ENCODE data around the gene ZNF462. TPM values are rescaled to one million over a fixed set of nuclear protein-coding genes. Genes with fewer than 3 reads are reported as not detected.
A peak's percentile ranks its signal among the peaks of the same experiment; 100 is the strongest.
"Not testable (repeated sequence)": the region's sequence is repeated elsewhere in the genome, so short reads cannot be mapped to it uniquely, and the experiment has no call there.

ZNF462 gene, protein sequence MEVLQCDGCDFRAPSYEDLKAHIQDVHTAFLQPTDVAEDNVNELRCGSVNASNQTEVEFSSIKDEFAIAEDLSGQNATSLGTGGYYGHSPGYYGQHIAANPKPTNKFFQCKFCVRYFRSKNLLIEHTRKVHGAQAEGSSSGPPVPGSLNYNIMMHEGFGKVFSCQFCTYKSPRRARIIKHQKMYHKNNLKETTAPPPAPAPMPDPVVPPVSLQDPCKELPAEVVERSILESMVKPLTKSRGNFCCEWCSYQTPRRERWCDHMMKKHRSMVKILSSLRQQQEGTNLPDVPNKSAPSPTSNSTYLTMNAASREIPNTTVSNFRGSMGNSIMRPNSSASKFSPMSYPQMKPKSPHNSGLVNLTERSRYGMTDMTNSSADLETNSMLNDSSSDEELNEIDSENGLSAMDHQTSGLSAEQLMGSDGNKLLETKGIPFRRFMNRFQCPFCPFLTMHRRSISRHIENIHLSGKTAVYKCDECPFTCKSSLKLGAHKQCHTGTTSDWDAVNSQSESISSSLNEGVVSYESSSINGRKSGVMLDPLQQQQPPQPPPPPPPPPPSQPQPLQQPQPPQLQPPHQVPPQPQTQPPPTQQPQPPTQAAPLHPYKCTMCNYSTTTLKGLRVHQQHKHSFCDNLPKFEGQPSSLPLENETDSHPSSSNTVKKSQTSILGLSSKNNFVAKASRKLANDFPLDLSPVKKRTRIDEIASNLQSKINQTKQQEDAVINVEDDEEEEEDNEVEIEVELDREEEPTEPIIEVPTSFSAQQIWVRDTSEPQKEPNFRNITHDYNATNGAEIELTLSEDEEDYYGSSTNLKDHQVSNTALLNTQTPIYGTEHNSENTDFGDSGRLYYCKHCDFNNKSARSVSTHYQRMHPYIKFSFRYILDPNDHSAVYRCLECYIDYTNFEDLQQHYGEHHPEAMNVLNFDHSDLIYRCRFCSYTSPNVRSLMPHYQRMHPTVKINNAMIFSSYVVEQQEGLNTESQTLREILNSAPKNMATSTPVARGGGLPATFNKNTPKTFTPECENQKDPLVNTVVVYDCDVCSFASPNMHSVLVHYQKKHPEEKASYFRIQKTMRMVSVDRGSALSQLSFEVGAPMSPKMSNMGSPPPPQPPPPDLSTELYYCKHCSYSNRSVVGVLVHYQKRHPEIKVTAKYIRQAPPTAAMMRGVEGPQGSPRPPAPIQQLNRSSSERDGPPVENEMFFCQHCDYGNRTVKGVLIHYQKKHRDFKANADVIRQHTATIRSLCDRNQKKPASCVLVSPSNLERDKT (N-terminal part only)
- 10 to 100 TPM; 23.0 to 35.8 (median 35.3) TPM for polyA plus RNA-seq (ENCODE audit: insufficient read length in 3 of 3)
- long read RNA-seq, donor 1: 0 reads
- long read RNA-seq, donor 2: 0 reads
- long read RNA-seq, donor 3: 0 reads
- long read RNA-seq, donor 4: 0 reads
- long read RNA-seq, donor 5: 0 reads
- long read RNA-seq, donor 6, full-length matches to known transcripts: 3 of 9 reads
- long read RNA-seq, donor 6, partial matches to known transcripts: 6 of 9 reads
- long read RNA-seq, donor 6, other reads (novel, unspliced or antisense): 0 of 9 reads
- long read RNA-seq, donor 7, full-length matches to known transcripts: 4 of 10 reads
- long read RNA-seq, donor 7, partial matches to known transcripts: 6 of 10 reads
- long read RNA-seq, donor 7, other reads (novel, unspliced or antisense): 0 of 10 reads
- long read RNA-seq, donor 8: 0 reads
- long read RNA-seq, donor 9: 0 reads
- long read RNA-seq, donor 10, partial matches to known transcripts: 6 of 7 reads
- long read RNA-seq, donor 10, other reads (novel, unspliced or antisense): 0 of 7 reads
- long read RNA-seq, donor 11, partial matches to known transcripts: 5 of 6 reads
- long read RNA-seq, donor 11, other reads (novel, unspliced or antisense): 0 of 6 reads
- long read RNA-seq, donor 12, full-length matches to known transcripts: 3 of 10 reads
- long read RNA-seq, donor 12, partial matches to known transcripts: 7 of 10 reads
- long read RNA-seq, donor 12, other reads (novel, unspliced or antisense): 0 of 10 reads
- long read RNA-seq, donor 13, full-length matches to known transcripts: 4 of 12 reads
- long read RNA-seq, donor 13, partial matches to known transcripts: 8 of 12 reads
- long read RNA-seq, donor 13, other reads (novel, unspliced or antisense): 0 of 12 reads
- long read RNA-seq, donor 14: 0 reads
- long read RNA-seq, donor 15, partial matches to known transcripts: 5 of 5 reads
- long read RNA-seq, donor 15, other reads (novel, unspliced or antisense): 0 of 5 reads
- long read RNA-seq, donor 16: 0 reads

DNA sequence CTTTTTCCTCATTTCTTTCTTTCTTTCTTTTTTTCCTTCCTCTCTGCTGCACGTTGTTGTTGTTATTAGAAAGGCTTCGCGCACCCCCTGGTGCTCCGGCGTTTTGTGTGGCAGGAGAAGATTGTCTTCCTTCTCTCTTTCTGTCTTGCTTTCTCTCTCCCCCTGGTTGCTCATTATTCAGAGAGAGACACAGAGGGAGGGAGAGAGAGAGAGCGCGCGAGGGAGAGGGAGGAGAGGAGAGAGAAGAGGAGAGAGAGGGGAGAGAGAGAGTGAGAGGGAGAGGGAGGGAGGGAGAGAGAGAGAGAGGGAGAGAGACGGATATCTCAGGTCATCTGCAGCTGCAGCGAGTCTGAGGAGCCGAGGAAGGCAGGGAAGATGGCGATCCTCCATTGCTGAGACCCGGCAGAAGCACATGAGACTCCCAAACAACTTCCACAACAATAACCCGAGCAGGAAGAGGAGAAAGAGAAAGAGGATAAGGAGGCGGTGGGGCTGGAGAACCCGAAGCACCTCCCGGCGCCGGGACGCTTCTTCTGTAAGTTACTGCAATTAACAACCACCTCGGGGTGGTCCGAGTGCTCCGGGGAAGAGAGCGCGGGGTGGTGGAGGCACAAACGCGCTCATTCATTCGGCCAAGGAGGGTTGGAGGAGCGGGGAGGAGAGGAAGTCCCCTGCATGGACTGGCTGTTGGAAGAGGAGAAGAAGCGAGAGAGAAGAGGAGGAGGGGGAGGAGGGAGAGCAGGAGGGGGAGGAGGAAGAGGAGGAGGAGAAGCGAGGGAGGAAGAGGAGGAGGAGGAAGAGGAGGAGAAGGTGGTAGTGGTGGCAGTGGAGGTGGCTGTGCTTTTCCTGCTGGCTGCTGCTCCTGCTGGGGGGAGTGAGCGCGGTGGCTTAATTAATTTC lies at the start of gene ZNF462:
Gene ZNF462 (plus strand): TSS at position 346 of the 900 bp plus-strand sequence. CDS start 60,218 bp downstream, outside the sequence.
- peak; percentile 78 for DNase-seq

DNA sequence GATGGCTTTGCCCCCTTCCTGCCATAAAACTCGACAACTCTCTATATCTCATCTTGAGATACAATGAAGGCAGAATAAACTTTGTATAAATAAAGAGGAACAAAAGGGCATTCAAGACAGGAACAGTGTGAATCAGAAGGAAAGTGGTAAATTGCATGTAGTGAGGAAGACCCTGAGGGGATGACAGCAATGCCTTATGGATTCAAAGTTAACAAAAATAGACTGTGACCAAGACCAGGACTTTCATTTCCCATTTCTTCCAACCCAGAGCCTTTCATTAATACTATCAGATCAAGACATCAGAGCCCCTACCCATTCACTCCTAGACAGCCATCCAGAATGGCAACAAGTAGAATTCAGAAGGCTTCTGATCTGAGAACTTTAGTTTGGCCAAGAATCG lies 46.4 kb upstream of the ZNF462 start:
- no peak for DNase-seq

GRCh38 chr9:106818034-106818433 lies 44.9 kb upstream of the ZNF462 start:
- DNase-seq: no peak

GRCh38 chr9:106820866-106821265 lies 42.1 kb upstream of the ZNF462 start:
- DNase-seq: no peak

DNA sequence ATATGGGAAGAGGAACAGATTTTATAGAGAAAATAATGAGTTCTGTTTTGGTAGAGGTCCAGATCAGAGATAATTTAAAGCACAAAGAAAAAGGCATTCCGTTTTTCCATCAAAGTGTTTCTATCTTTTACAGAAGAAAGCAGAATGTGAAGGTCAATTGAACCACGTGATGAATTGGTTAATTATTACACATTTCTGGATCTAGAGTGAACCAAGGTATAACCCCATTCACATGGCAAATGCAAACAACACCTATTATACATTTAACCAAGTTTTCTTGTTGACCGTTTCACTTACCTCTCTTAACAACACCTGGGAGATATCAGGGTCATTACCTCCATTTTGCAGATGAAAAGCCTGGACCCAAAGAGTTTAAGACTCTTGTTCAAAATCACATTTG lies 34.9 kb upstream of the ZNF462 start:
- no peak for DNase-seq

DNA sequence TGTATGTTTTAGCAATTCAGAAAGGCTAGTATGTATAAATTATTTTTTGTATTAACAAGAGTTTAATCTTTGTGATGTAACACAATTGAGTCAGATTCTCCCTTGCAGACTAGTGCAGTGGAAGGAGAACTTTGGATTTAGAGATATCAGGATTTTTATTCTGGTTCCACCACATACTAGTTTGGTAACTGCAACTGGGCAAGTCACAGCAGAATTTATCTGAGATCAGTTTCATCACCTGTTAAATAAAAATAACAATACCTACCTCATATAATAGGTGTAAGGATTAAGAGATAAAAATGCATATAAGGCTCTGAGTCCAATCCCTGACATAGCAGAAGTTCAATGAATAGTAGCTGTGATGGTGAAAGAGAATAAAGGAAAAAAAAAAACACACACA lies 34.0 kb upstream of the ZNF462 start:
- DNase-seq: no peak

DNA sequence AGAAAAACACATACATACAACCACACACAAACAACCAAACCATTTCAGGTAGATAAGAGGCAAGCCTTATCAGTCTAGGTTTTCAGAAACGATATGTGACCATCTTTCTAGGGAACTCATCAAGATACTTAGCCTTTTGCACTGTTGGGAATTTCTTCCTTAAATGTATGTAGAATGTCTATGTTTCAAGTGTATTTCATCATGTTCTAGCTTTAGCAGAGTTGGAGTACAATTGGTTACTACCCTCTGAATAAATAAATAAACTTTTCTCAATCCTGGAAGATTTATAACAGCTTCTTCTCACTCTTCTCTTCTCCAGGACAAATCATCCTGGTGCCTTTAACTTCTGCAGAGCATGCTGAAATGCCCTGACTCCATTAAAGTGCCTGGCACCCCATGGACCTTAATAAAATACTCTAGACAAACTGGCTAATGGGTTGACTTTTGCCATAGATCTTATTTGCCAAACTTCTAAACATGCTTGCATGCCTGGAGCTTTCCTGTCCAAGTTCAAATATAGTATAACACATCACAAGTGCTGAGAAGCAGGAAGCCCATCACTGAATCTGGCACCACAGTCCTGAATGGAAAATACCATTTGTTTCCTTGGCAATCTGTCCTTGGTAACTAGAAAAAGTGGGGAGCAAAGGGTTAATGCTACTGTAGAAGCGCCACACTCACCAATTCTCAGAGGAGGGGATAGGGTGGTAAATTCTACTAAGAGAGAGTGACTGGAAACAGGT lies 33.1 kb upstream of the ZNF462 start:
- DNase-seq: no peak

GRCh38 chr9:106830527-106831150 lies 32.3 kb upstream of the ZNF462 start:
- no peak for DNase-seq

DNA sequence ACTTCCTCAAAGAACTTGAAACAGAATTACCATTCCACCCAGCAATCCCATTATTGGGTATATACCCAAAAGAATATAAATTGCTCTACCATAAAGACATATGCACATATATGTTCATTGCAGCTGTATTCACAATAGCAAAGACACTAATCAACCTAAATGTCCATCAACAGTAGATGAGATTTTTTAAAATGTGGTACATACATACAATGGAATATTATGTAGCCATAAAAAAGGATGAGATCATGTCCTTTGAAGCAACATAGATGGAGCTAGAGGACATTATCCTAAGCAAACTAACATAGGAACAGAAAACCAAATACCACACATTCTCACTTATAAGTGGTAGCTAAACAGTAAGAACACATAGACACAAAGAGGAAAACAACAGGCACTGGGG lies 28.1 kb upstream of the ZNF462 start:
- DNase-seq: no peak

GRCh38 chr9:106835840-106836239 lies 27.1 kb upstream of the ZNF462 start:
- DNase-seq: no peak

- no peak for DNase-seq
These were observed 19.6 kb upstream of the ZNF462 start for GRCh38 chr9:106843371-106843770.

- no peak for DNase-seq
These were observed 16.7 kb upstream of the ZNF462 start for GRCh38 chr9:106846307-106846706.

DNA sequence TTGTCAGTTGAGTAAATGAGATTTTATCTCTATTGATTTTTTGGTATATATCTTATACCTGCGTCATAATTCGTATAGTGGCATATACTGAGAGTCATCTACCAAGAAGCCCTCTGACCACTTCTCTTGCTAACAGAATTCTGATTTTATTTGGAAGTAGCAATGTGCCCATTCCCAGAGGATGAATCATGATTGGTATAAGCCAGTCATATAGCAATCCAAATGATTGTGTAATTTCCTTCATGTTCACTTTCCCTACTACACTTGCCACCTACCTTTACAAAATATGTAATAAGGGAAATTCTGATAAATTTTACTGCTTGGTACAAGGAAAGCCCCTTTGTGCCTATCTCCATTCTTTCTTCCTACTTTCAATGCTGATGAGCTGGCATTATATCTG lies 16.1 kb upstream of the ZNF462 start:
- no peak for DNase-seq

DNA sequence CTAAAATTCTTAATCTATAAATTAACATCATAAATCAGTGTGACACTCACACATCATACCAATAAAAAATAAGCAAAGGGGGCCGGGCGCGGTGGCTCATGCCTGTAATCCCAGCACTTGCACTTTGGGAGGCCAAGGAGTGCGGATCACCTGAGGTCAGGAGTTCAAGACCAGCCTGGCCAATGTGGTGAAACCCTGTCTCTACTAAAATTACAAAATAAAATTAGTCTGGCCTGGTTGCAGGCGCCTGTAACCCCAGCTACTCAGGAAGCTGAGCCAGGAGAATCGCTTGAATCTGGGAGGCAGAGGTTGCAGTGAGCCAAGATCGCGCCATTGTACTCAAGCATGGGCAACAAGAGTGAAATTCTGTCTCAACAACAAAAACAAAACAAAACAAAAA lies 11.3 kb upstream of the ZNF462 start:
- not testable (repeated sequence) for DNase-seq

DNA sequence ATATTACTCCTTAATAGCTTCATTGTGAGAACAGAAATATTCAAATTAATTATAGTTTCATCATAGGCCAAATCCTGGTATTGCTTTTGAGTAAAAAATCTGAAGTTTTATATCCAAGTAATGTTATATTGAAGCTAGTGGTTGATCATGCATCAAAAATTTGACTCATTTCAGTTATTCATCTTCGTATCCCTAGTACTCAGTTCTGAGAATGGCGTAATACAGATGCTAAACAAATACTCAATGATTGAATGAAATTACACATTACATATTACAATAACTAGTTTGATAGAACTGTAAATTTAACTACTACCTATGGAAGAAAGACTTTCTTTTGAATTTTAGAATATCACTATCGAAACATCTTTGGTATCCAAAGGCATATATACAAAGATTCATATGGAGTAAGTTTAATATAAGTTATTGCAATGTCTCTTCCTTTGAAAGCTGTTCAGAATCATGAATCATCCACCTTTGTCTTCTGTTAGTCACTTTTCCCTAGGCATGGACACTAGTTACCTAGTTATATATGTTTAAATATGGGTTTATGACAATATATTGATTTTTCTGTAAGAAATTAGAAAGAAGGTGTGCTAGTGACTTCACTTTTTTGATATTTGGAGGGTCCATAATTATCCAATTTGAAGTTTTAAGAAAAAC lies 5.0 kb upstream of the ZNF462 start:
- no peak for DNase-seq

DNA sequence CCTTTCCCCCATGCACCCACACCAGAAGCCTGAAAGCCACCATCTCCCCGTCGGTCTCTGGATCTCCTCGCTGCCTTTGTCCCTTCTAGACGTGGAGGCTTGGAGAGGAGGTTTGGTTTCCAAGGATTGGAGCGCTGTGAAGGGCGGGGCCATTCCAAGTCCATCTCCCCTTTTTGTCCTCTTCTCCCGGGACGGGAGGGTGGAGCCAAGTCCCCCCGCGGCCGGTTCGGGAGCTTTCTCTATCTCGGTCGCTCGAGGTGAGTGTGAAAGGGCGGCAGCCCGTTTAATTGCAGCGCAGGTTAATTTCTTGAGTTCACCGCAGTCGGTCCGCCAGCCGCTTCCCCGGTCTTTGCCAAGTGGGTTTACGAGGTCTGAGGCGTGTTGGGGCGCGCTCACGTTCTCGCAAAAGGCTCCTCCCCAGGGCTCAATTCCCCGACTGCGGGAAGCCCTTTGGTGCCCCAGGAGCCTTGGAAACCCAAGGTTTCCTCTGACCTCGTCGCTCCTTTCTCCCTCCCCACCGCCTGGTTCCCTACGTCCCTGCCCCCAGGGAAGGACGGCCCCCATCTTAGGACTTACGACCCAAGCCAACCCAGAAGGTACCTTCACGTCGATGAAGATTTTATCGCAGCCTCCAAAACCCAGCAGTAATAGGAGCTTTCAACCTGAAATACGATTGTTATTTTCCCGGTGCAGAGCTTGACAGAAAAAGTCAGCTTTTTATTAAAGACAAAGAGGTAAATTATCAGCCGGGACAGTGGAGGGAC lies 2.8 kb upstream of the ZNF462 start:
- peak; percentile 73 for DNase-seq
